ENCODE measurements around the gene FGF11. TPM values are rescaled to one million over a fixed set of nuclear protein-coding genes. Genes with fewer than 3 reads are reported as not detected.

FGF11 gene
- total and polyA plus RNA-seq, 2 of the 4 experiments (the other 2 are of a cell fraction): 0.18 to 1.1 TPM

GRCh38 chr17:7448461-7448860, 9.1 kb downstream of the FGF11 start:
- POLR2A ChIA-PET (ENCODE audit: unreplicated experiment): no interaction called here
- intact Hi-C loops (cut with micrococcal nuclease) (no loop called here), dilution Hi-C loops (cut with HindIII; ENCODE audit: low sequenced_read_pairs, unreplicated experiment) (no loop called here), in situ Hi-C loops (cut with MboI; ENCODE audit: low sequenced_read_pairs) (no loop called here)
- no peaks in the 10 kb centered on the region for H3K36me3 ChIP-seq (ENCODE audit: control insufficient read depth, insufficient read depth, low read length)
- H2AK9ac ChIP-seq (replicated peaks; ENCODE audit: low read depth, low read length, poor library complexity): no peak overlapping the region
- no peak overlapping the region for H2BK20ac ChIP-seq (ENCODE audit: low read depth, low read length)
- no peak overlapping the region for H3K27ac ChIP-seq (ENCODE audit: insufficient read depth, low read length)
- DNase-seq (no peak), ATAC-seq (ENCODE audit: low read depth) (no peak)
- no peaks in the 10 kb centered on the region for H4K20me1 ChIP-seq (ENCODE audit: insufficient read depth, low read length)
- 0 out of 2 replicates have a peak, but pooled peaks cover 8% of the 10 kb centered on the region for H3K9me1 ChIP-seq (ENCODE audit: insufficient read depth, low read length)
- H3K79me1 ChIP-seq (ENCODE audit: low read depth in 1 of 2, low read length in 2 of 2): no peaks in the 10 kb centered on the region
- H3K18ac ChIP-seq (ENCODE audit: low read depth, low read length): no peak overlapping the region
- peaks cover 17% of the 10 kb centered on the region for H3K4me1 ChIP-seq (ENCODE audit: control insufficient read depth, insufficient read depth, low read length)
- WGBS, 2 experiments (ENCODE audit: extremely low coverage in 2 of 2, insufficient read length in 1 of 2): no CpG with 5 or more reads among the region's 7 CpGs
- TF ChIP-seq POLR2A (IDR thresholded peaks at IDR 0.05; ENCODE audit: low read depth, low read length): no peak
- TF ChIP-seq, protein P1, sequence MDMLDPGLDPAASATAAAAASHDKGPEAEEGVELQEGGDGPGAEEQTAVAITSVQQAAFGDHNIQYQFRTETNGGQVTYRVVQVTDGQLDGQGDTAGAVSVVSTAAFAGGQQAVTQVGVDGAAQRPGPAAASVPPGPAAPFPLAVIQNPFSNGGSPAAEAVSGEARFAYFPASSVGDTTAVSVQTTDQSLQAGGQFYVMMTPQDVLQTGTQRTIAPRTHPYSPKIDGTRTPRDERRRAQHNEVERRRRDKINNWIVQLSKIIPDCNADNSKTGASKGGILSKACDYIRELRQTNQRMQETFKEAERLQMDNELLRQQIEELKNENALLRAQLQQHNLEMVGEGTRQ (IDR thresholded peaks at IDR 0.05; ENCODE audit: low read depth, low read length): no peak
- TF ChIP-seq MAFK (IDR thresholded peaks at IDR 0.05; ENCODE audit: low read depth, low read length): no peak
- TF ChIP-seq, protein P2, sequence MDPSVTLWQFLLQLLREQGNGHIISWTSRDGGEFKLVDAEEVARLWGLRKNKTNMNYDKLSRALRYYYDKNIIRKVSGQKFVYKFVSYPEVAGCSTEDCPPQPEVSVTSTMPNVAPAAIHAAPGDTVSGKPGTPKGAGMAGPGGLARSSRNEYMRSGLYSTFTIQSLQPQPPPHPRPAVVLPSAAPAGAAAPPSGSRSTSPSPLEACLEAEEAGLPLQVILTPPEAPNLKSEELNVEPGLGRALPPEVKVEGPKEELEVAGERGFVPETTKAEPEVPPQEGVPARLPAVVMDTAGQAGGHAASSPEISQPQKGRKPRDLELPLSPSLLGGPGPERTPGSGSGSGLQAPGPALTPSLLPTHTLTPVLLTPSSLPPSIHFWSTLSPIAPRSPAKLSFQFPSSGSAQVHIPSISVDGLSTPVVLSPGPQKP (IDR thresholded peaks at IDR 0.05; ENCODE audit: borderline replicate concordance, low read depth, low read length): no peak
- no peak for TF ChIP-seq MXI1 (IDR thresholded peaks at IDR 0.05; ENCODE audit: borderline replicate concordance, low read depth, low read length)
- TF ChIP-seq BHLHE40 (IDR thresholded peaks at IDR 0.05; ENCODE audit: low read depth, low read length): no peak
- TF ChIP-seq FOS (IDR thresholded peaks at IDR 0.05; ENCODE audit: low read depth, low read length): no peak
- TF ChIP-seq, protein P3, sequence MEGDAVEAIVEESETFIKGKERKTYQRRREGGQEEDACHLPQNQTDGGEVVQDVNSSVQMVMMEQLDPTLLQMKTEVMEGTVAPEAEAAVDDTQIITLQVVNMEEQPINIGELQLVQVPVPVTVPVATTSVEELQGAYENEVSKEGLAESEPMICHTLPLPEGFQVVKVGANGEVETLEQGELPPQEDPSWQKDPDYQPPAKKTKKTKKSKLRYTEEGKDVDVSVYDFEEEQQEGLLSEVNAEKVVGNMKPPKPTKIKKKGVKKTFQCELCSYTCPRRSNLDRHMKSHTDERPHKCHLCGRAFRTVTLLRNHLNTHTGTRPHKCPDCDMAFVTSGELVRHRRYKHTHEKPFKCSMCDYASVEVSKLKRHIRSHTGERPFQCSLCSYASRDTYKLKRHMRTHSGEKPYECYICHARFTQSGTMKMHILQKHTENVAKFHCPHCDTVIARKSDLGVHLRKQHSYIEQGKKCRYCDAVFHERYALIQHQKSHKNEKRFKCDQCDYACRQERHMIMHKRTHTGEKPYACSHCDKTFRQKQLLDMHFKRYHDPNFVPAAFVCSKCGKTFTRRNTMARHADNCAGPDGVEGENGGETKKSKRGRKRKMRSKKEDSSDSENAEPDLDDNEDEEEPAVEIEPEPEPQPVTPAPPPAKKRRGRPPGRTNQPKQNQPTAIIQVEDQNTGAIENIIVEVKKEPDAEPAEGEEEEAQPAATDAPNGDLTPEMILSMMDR (conservative IDR thresholded peaks at IDR 0.05; ENCODE audit: low read depth, low read length): no peak
- H3K23ac ChIP-seq (ENCODE audit: low read depth, low read length): no peak overlapping the region
- no peak overlapping the region for H4K91ac ChIP-seq (ENCODE audit: insufficient read depth, low read depth, low read length)
- no peaks in the 10 kb centered on the region for H3K9me3 ChIP-seq (ENCODE audit: control insufficient read depth, insufficient read depth, low read length)
- peaks cover 27% of the 10 kb centered on the region for H3K27me3 ChIP-seq (ENCODE audit: control insufficient read depth, insufficient read depth, low read length)
- H2BK120ac ChIP-seq (ENCODE audit: low read depth, low read length): no peak overlapping the region
- H3K56ac ChIP-seq (ENCODE audit: extremely low read depth, insufficient read depth, low read length): no peak overlapping the region
- no peak overlapping the region for H2AFZ ChIP-seq (replicated peaks; ENCODE audit: low read length, poor library complexity)
- no peak overlapping the region for H3K4me3 ChIP-seq (ENCODE audit: insufficient read depth, low read depth, low read length)
- no TSS peak for BruUV-seq (replicated peaks)
- no peak overlapping the region for H4K8ac ChIP-seq (ENCODE audit: low read depth in 2 of 2, low read length in 2 of 2)
- H4K5ac ChIP-seq (ENCODE audit: low read depth, low read length): no peak overlapping the region
- CTCF ChIA-PET: no interaction called here
- H2AK5ac ChIP-seq (ENCODE audit: low read depth, low read length): no peak overlapping the region
- H3K9ac ChIP-seq (ENCODE audit: low read depth, low read length): no peak overlapping the region
- no peak overlapping the region for H3K14ac ChIP-seq (replicated peaks; ENCODE audit: low read depth, low read length)
- H3K4ac ChIP-seq (ENCODE audit: low read depth, low read length): no peak overlapping the region
- no peak overlapping the region for H2BK5ac ChIP-seq (ENCODE audit: low read depth, low read length, poor library complexity, severe bottlenecking)
- no peak overlapping the region for H3K4me2 ChIP-seq (ENCODE audit: low read depth, low read length)
- H2BK15ac ChIP-seq (ENCODE audit: low read depth, low read length): no peak overlapping the region
